PC-9 (cell line): ENCODE results near the gene CELF2. TPM values are rescaled to one million over a fixed set of nuclear protein-coding genes. Genes with fewer than 3 reads are reported as not detected.

Experiments
- BruUV-seq: library from RNA; stranded (reverse); fragments of 400-500 nt; replicated peaks from 2 replicates; lab custom pipeline; 2021; lab: Mats Ljungman, UMichigan
- CTCF ChIA-PET: fragments of 300-600 bp; sonication (Branson Sonifier 250); formaldehyde crosslinking; loops from one replicate; lab custom pipeline; 2022; ENCODE audit warnings: antibody characterized with exemption; lab: Charles Lee
- POLR2A ChIA-PET: fragments of 300-600 bp; sonication (Branson Sonifier 250); formaldehyde crosslinking; loops from one replicate; lab custom pipeline; 2022; ENCODE audit warnings: antibody characterized with exemption; ENCODE audit not compliant: unreplicated experiment; lab: Charles Lee
- DNase-seq, 2 experiments: peaks; one replicate each; pipeline versions ENCODE4 v3.0.0 to v3.0.0-alpha.2; 2015 to 2022; ENCODE audit warnings: mixed read lengths in 1 of 2
- H2AFZ ChIP-seq: fragments of 200-600 bp; sonication (generic); 2 replicates; pipeline ENCODE4 v1.8.1; 2017; ENCODE audit warnings: antibody characterized with exemption
- H3F3A ChIP-seq: fragments of 200-600 bp; sonication (generic); 2 replicates; pipeline ENCODE4 v1.8.1; 2017; ENCODE audit warnings: antibody characterized with exemption, mild to moderate bottlenecking, low read depth; ENCODE audit not compliant: insufficient read depth
- H3K27ac ChIP-seq: fragments of 200-600 bp; sonication (generic); 2 replicates; pipeline ENCODE4 v1.6.1; 2016; ENCODE audit warnings: mixed run types
- H3K27me3 ChIP-seq: fragments of 200-600 bp; sonication (generic); 2 replicates; pipeline ENCODE4 v1.6.1; 2016; ENCODE audit warnings: low read depth, mixed run types; ENCODE audit not compliant: insufficient read depth
- H3K36me3 ChIP-seq: fragments of 200-600 bp; sonication (generic); 2 replicates; pipeline ENCODE4 v1.6.1; 2016; ENCODE audit warnings: low read depth, mixed run types
- H3K4me1 ChIP-seq: fragments of 200-600 bp; sonication (generic); replicated peaks from 2 replicates; pipeline ENCODE4 v1.6.1; 2016; ENCODE audit warnings: mixed run types; ENCODE audit not compliant: insufficient read depth
- H3K4me2 ChIP-seq: fragments of 200-600 bp; sonication (generic); 2 replicates; pipeline ENCODE4 v1.6.1; 2017; ENCODE audit warnings: mixed run types
- H3K4me3 ChIP-seq: fragments of 200-600 bp; sonication (generic); 2 replicates; pipeline ENCODE4 v1.6.1; 2016; ENCODE audit warnings: mixed run types
- H3K79me2 ChIP-seq: fragments of 200-600 bp; sonication (generic); 2 replicates; pipeline ENCODE4 v1.6.1; 2017; ENCODE audit warnings: low read depth, mixed run types
- H3K9me2 ChIP-seq: fragments of 200-600 bp; sonication (generic); 2 replicates; pipeline ENCODE4 v1.8.1; 2017; ENCODE audit warnings: mild to moderate bottlenecking; ENCODE audit not compliant: insufficient read depth
- H3K9me3 ChIP-seq: fragments of 200-600 bp; sonication (generic); 2 replicates; pipeline ENCODE4 v1.8.1; 2016; ENCODE audit warnings: low read depth; ENCODE audit not compliant: insufficient read depth
- H4K20me1 ChIP-seq: fragments of 200-600 bp; sonication (generic); 2 replicates; pipeline ENCODE4 v1.8.1; 2017; ENCODE audit not compliant: insufficient read depth
- EZH2 ChIP-seq: fragments of 200-600 bp; sonication (generic); IDR thresholded peaks from 2 replicates; pipeline ENCODE4 v1.8.0; 2017; ENCODE audit warnings: antibody characterized with exemption, low read depth
- intact Hi-C: fragments of 100-400 bp; cut with micrococcal nuclease; formaldehyde crosslinking; loops from one replicate; pipeline ENCODE4 v1.10.0; 2022; ENCODE audit not compliant: unreplicated experiment
- total RNA-seq: library from RNA; stranded (reverse); gene quantifications from 2 replicates; pipeline ENCODE4 v1.2.3, GENCODE V29; 2021
- TF ChIP-seq, protein P1 (sequence below): fragments of 200-600 bp; sonication (generic); conservative IDR thresholded peaks from 2 replicates; pipeline ENCODE4 v1.6.1; 2017; ENCODE audit warnings: mixed run types, antibody characterized with exemption, mild to moderate bottlenecking, moderate library complexity

CELF2 gene
- total RNA-seq, 1 experiment from 2014 or later, result not detected

DNA sequence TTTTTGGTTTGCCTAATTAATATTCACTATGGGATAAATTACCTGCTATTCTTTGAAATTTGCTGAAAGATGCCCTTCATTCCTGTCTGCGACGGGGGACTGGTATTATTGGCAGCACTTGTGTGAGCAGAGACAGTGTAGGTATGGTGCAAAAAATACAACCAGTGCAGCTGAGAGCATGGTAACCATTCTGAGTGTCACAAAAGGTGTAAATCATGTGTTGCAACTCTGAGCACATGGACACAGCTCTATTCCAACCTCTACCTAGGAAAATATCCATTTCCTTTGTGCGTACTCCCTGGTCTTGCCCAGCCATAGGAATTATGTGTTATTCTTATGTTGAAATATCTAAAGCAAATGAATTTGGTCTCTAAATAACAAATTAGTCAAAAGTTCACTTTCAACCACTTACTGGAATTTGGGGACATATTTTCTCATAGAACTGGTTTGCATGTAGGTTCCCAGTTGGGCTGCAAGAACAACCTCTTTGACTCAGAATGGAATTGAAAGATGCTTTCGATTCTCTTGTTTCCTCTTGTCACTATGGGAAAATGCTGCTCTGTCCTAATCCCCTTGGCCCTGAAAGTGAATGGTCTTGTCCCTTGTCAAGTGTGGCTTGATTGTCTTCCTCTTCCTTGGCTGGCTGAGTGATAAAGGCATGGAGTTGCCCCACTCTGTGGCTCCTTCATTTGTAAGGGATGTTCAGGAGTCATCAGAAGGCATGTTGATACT lies 57.0 kb downstream of the CELF2 start:
- Histone ChIP-seq H3K4me3 (no peak overlapping the region), H3K36me3 (no peaks in the 10 kb centered on the region), H3K9me3 (no peaks in the 10 kb centered on the region), H3K79me2 (no peaks in the 10 kb centered on the region), H3F3A (no peaks in the 10 kb centered on the region), H3K27me3 (peaks cover 57% of the 10 kb centered on the region), H3K4me2 (no peak overlapping the region), H4K20me1 (no peaks in the 10 kb centered on the region), H2AFZ (no peak overlapping the region), H3K4me1 (no peaks in the 10 kb centered on the region), H3K9me2 (no peaks in the 10 kb centered on the region), H3K27ac (no peak overlapping the region)
- CTCF ChIA-PET, result no interaction called here
- intact Hi-C loops, result no loop called here
- no peak for DNase-seq
- POLR2A ChIA-PET, result no interaction called here
- BruUV-seq, result no TSS peak
- TF ChIP-seq, protein P1, sequence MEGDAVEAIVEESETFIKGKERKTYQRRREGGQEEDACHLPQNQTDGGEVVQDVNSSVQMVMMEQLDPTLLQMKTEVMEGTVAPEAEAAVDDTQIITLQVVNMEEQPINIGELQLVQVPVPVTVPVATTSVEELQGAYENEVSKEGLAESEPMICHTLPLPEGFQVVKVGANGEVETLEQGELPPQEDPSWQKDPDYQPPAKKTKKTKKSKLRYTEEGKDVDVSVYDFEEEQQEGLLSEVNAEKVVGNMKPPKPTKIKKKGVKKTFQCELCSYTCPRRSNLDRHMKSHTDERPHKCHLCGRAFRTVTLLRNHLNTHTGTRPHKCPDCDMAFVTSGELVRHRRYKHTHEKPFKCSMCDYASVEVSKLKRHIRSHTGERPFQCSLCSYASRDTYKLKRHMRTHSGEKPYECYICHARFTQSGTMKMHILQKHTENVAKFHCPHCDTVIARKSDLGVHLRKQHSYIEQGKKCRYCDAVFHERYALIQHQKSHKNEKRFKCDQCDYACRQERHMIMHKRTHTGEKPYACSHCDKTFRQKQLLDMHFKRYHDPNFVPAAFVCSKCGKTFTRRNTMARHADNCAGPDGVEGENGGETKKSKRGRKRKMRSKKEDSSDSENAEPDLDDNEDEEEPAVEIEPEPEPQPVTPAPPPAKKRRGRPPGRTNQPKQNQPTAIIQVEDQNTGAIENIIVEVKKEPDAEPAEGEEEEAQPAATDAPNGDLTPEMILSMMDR, result no peak
- TF ChIP-seq EZH2, result no peak

DNA sequence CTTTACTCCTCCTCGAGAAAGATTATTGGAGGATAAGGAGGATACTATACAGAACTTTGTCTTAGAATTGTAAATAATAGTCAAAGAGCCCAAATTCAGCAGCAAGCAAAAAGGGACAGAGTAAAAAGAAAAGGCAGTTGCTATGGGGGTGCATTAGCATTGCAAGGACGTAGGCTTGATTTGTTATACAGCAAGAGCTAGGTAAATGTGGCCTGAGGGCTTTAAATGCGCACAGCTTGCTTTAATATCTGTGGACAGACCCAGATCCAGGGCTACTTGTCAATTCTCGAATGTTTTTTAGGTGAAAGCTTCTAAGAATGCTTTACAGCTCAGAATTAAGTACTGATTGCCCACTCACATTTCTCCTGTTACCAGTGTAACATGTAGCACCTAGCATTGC lies 58.5 kb downstream of the CELF2 start:
- Histone ChIP-seq H4K20me1 (no peaks in the 10 kb centered on the region), H3K9me3 (no peaks in the 10 kb centered on the region), H3K4me3 (no peak overlapping the region), H3K27me3 (peaks cover 42% of the 10 kb centered on the region), H3K36me3 (no peaks in the 10 kb centered on the region), H3K4me2 (no peak overlapping the region), H3K79me2 (no peaks in the 10 kb centered on the region), H3K9me2 (no peaks in the 10 kb centered on the region), H3K4me1 (no peaks in the 10 kb centered on the region), H2AFZ (no peak overlapping the region), H3F3A (no peaks in the 10 kb centered on the region), H3K27ac (no peak overlapping the region)
- POLR2A ChIA-PET, result no interaction called here
- intact Hi-C loops, result no loop called here
- DNase-seq, result no peak
- TF ChIP-seq, protein P1, result no peak
- TF ChIP-seq EZH2, result no peak
- BruUV-seq, result no TSS peak
- CTCF ChIA-PET, result no interaction called here

DNA sequence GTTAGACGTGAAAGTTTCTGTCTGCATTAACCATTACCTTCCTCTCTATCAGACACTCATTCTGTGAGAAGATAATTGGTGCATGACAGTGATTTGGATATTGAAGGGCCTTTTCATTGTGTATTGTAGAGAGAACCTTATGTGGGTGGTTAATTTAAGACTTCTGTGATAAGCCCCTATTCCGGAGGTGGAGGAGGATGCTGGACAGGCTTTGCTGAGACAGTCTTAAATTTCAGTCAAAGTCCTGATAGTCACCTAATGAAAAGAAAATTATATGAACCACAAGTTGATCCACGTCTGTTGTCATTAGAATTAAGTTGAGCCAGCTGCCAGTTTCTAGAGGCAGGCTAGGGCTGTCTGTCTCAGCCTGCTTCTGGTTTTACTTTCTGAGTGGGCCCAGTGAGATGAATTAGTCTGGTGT lies 62.9 kb downstream of the CELF2 start:
- H3K9me2 ChIP-seq, result no peaks in the 10 kb centered on the region
- no peak overlapping the region for H3K27ac ChIP-seq
- H4K20me1 ChIP-seq, result no peaks in the 10 kb centered on the region
- ChIA-PET POLR2A (no interaction called here), CTCF (no interaction called here)
- no peak overlapping the region for H3K4me2 ChIP-seq
- TF ChIP-seq EZH2, result no peak
- TF ChIP-seq, protein P1, result no peak
- no TSS peak for BruUV-seq
- DNase-seq, result no peak
- no peaks in the 10 kb centered on the region for H3K79me2 ChIP-seq
- H3K27me3 ChIP-seq, result peaks cover 38% of the 10 kb centered on the region
- H3K4me1 ChIP-seq, result no peaks in the 10 kb centered on the region
- H3K9me3 ChIP-seq, result no peaks in the 10 kb centered on the region
- no peak overlapping the region for H2AFZ ChIP-seq
- no peaks in the 10 kb centered on the region for H3K36me3 ChIP-seq
- H3F3A ChIP-seq, result no peaks in the 10 kb centered on the region
- intact Hi-C loops, result no loop called here
- H3K4me3 ChIP-seq, result no peak overlapping the region
